GM08714 (cell line): ENCODE results near the gene ZFYVE28.

Source experiments
- H3K4me3 ChIP-seq: fragments of 200-500 bp; sonication (Bioruptor generic); 2 replicates; pipeline ENCODE4 v1.5.1; 2014; ENCODE audit warnings: mild to moderate bottlenecking, low read length, inconsistent platforms
- ZNF274 ChIP-seq: IDR thresholded peaks from 2 replicates; pipeline ENCODE4 v1.6.1; 2012; ENCODE audit warnings: mild to moderate bottlenecking, low read depth, low read length

The ZFYVE28 gene

DNA sequence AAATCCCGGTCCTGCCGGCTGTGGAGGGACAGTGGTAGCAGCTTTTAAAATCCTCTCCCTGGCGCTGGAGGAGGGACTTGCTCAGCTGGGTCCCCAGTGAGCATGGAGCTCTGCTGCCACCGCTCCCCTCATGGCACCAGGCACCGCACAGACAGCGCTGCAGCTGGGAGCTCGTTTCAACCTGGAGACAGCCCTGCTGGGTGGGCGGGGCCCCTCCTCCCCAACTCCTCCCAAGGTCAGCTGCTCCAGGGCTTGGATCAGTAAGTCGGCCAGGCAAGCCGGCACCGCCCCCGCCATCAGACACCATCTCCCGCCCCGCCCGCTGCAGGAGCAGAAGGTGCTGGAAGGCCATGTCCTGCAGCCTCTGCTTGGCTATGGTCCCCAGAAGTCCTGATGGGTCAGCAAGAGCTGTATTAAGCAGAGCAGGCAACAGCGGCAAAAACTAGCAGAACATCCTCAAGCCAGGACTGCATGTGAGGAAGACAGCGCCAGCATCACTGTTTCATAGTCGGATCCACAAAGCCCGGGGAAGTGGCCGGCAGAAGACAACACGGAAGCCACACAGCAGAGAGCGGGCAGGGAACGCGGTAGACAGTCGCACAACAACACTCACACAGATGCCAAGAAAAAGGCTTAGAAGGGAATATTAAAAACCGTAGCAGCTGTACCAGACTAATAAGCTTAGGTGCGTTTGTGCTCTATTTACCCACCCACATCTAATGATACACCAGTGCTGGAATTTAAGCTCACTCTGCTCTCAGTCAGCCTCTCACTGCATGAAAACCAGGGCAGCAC, 16.2 kb downstream of the ZFYVE28 start:
- no peak overlapping the region for H3K4me3 ChIP-seq
- no peak for TF ChIP-seq ZNF274

DNA sequence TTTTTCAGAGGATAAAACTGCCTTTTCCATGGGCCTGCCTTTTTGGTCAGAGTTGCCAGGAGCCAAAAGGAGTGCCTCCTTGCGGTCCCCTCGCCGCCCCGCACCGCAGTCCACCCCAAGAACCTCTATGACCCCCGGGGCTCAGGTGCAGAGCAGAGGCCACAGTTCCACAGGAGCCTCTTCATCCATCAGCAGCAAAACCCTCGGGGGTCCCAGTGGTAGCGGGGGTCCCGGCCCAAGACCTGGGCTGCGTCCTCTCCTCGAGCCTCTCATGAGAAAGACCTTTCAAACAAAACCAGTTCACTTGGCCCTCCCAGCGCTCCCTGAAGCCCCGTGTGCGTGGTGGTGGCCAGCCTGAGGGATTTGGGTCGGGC, 16.8 kb downstream of the ZFYVE28 start:
- no peak for TF ChIP-seq ZNF274
- no peak overlapping the region for H3K4me3 ChIP-seq

DNA sequence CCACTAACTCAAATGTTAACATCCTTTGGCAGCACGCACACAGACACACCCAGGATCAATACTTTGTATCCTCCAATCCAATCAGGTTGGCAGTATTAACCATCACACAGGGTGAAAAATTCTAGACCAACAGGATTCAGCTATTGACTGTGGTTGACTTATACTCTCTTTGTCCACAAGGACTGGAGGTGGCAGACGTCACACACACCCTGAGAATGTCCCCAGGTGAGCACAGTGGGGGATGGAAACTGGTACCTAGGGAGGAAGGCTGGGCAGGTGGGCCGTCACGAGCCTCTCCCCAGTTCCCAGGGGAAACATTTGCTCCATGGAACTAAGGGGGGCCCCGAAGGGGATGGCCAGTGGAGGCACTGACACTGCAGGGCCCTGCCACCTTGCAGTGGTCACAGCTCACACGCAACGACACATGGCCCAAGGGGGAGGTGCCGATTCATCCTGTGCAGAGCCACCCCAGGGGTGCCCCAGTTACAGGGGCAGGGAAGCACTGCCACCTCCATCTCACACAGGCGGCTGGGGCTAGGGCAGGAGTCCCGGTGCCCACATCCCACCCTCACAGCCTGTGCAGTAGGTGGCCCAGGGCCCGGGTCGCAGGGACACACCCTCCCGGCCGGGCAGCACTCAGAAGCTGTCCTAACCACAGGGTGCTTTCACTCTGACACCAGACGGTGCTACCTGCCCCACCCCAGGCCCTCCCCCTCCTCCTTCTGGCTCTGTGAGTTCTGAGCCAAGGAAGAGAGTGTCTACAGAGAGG, 17.4 kb downstream of the ZFYVE28 start:
- TF ChIP-seq ZNF274 = no peak
- no peak overlapping the region for H3K4me3 ChIP-seq

DNA sequence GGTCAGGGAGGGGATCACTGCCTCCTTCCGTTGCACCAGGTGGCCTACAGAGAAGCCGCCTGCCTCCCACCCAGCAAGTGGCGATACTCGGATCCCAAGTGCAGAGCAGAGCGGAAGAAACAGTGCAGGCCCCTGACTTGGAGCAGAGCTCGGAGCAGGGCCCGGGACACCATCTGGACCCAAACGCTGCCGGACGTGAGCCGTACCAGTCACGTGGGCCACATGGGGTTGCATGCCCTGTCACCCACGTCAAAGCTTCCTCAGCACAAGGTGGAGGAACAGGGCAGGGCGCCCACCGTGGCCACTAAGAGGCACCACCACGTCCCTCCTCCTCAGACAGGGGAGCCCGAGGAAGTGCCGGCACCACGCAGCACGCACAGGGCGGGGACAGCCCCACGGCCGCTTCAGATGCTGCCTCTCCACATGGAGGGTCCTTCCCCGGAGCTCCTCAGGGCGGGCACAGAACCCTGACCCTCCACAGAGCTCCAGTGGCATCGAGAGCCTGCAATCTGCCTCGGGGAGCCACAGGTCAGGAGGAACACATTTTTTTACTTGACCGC, 18.7 kb downstream of the ZFYVE28 start:
- TF ChIP-seq ZNF274 = no peak
- no peak overlapping the region for H3K4me3 ChIP-seq

DNA sequence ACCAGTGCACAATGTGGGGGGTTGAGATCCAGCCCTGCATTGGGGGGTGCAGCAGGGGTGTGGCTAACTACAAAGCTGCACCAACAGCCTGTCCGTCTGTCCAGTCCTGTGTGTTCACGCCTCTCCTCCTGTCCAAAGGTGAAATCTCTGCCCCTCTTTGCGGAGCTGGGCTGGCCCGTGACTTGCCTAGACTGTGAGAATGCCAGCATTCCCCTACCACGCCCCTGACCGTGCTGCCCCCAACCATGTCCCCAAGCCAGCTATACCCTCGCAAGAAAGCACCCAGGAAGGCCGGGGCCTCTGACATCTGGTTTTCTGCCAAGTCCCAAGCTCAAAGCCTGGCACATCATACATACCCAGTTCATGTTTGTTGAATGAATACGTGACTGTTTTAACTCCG, 19.2 kb downstream of the ZFYVE28 start:
- TF ChIP-seq ZNF274 = no peak
- no peak overlapping the region for H3K4me3 ChIP-seq

DNA sequence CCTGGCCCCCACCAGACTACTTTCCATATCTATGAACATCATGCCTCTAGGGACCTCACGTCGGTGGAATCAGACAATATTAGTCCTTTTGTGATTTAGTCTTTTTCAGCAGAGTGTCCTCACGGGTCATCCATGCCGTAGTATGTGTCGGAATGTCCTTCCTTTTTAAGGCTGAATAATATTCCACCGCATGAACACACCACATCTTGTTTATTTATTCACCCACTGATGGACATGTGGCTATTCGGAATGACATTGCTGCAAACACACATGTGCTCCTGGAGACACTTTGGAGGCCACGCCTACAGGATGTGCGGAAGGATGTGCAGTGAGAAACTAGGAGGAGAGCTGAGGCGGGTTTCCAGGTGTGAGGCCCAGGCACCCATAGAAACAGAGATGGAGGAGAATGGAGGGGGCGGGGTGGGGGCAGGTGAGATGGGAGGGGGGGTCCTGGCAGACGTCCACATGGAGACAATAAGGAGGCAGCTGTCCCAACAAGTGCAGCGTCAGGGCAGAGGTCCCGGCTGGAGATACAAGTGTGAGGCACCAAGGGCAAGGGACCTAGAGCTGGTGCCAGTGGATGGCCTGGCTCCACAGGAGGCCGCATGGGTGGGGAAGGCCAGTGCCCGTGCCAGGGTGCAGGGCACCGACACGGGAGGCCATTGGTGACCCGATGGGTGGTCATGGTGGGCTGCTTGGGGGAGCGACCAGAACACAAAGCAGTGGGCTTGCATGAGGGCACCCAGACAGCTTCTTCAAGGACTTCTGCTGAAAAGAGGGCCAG, 20.7 kb downstream of the ZFYVE28 start:
- no peak for TF ChIP-seq ZNF274
- H3K4me3 ChIP-seq = no peak overlapping the region

DNA sequence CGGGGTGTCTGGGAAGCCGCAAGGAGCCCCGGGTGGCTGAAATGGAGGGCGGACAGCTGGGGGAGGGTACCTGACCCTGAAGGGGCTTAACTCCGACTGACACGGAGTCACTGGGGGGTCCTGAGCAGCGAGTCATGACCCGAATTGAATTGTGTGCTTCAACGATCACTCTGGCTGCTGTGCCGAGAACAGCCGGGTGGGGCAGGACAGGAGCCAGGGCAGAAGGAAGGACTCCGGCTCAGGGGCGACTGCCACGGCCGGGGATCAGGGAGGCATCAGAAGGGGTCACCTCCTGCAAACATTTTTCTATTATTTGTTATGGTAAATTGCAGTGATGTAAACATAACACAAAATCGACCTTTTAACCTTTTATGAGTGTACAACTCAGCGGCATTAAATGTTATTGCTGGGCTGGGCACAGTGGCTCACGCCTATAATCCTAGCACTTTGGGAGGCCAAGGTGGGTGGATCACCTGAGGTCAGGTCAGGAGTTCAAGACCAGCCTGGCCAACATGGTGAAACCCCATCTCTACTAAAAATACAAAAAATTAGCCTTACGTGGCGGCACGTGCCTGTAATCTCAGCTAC, 21.6 kb downstream of the ZFYVE28 start:
- H3K4me3 ChIP-seq = no peak overlapping the region
- no peak for TF ChIP-seq ZNF274

DNA sequence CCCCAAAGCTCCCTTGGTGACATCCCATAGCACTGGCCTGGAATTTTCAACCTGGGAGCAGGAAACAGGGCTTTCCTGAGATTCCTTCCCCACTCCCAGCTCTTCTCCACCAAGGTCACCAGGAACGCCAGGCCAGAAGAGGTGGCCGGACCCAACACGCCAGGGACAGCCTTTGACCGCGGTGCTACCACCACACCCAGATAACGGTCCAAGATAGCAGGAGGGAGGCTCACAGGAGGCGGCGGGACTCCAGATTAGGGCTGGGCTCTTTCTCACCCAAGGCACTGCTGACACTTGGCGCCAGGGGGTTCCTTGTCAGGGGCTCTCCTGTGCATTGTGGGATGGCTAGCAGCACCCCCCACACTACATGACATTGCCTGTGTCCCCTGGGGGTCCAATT, 22.9 kb downstream of the ZFYVE28 start:
- TF ChIP-seq ZNF274 = no peak
- H3K4me3 ChIP-seq = no peak overlapping the region

DNA sequence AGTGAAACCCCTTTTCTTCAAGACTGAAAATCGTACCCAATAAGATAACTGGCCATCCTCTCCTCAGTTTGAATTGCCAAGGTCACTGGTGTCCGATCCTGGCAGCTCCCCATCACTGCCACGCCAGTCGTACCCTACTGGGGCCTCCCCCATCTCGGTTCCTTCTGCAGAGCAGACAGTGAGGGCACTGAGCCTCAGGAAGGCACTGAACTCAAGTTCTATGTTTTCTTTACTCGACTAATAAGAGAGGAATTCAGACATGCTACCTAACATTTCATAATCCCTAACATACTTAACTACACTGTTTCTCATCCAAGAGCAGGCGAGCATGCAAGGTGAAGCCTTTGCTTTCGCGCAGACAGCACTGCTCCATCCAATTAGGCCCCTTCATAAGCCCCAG, 23.4 kb downstream of the ZFYVE28 start:
- no peak overlapping the region for H3K4me3 ChIP-seq
- no peak for TF ChIP-seq ZNF274

DNA sequence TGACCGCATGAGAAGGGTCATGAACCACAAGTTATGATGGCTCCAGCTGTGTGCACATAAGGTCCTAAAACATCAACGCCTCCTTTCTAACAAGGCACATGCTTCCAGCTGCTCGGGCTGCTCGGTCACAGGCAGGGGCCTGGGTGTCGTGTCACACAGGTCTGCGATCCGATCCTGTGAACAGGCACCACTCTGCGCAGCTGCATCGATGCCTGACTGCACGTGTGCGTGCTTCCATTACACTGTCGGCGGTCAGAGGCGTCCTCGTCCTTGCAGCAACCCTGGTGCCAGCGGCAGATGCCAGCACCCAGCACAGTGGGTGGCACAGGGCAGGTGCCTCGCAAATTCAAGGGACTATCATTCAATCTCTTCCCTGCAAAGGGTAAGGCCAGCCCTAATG, 23.9 kb downstream of the ZFYVE28 start:
- no peak overlapping the region for H3K4me3 ChIP-seq
- no peak for TF ChIP-seq ZNF274

DNA sequence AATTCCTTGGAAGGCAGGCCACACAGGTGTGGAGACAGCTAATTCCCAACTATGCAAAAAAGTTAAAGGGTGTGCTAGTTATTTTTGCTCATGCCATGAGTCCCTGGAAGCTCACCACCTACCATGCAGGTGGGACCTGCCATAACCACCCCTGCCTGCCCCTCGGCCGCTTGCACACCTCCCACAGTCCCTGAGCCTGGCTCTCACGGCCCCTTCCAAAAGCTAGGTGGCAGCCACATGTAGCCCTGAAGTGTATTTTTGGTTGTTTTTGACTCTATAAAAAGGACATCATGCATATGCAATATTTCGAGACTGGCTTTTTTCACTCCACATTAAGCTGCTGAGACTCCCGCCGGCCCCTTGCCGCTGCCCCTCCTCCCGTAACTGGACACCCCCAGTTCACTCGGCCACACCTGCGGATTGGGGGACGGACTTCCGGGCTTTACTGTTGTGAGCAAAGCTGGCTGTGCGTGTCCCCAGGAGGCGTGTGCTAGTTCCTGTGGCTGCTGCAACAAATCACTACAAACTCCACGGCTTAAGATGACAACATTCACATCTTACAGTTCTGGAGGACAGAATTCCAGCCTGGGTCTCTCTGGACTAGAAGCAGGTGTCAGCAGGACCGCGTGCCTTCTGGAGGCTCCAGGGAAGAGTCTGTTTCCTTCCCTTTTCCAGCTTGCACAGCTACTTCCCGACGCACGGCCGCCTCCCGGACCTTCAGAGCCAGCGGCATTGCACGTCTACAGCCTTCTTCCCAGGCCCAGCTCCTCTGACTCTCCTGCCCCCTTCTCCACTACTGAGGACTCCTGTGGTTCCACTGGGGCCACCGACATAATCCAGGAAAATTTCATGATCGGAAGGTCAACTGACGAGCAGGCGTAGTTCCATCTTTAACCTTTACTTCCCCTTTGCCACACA, 24.8 kb downstream of the ZFYVE28 start:
- H3K4me3 ChIP-seq = peak overlapping the region; percentile 11; the same call in 1 of the 2 replicates
- TF ChIP-seq ZNF274 = no peak

DNA sequence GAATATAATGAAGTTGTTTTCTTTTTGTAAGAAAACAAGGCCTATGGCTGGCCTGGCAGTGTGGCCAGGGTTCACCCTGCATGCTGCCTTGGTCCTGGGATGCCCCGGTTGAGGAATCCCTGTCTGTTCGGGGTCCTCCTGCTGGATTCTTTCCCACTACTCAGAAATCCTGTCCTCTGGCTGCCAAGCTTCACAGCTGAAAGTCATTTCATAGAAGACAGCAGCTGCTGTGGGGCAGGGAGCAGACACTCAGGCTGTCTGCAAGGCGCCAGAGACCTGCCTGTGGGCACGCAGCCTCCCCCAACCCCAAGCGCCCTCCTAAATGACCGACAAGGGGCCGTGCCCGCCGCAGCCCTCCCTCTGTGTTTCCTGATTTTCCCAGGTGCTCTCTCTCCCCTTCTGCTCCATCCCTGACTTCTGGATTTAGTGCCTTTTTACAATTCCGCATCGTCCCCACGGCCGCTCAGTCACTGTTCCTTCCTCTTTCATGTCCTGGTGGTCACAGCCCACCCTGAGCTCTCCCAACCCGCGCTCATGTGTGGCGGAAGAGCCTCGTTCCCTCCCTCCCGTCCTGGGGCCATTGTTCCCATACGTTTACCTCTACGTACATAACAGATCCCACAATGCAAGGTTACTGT, 27.5 kb downstream of the ZFYVE28 start:
- H3K4me3 ChIP-seq = no peak overlapping the region
- TF ChIP-seq ZNF274 = no peak

DNA sequence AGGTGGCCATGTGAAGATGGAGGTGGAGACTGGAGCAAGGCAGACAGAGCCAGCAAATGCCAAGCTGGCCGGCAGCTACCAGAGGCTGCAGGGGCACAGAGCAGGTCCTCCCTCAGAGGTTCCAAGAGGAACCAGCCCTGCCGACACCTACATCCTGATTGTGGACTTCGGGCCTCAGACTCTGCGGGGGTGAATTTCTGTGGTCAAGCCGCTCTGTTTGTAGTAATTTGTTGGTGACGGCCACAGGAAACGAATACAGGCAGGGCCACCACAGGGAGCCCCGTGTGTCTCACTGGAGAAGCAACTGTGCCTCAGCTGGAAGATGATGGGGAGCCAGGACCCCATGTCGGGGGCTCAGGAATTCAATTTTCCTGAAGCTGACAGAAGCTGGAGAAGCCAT, 28.3 kb downstream of the ZFYVE28 start:
- TF ChIP-seq ZNF274 = no peak

DNA sequence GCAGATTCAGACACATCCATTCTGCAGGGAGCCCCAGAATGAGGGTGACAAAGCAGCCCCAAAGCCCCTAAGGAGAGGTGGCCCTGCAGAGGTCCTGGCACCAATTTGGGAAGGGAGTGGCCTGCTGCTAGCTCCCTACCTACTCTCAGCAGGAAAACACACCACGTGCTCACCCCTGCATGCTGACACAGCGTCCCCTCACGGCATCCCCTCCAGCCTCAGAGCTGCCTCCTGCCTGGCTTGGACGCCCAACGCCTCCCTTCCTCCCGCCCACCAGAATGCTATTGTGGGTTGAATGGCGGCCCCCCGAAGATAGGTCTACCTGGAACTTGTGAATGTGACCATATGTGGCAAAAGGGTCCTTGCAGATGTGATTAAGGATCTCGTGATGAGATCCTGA, 28.8 kb downstream of the ZFYVE28 start:
- no peak overlapping the region for H3K4me3 ChIP-seq
- TF ChIP-seq ZNF274 = no peak

More for the DNA sequence above, 28.3 kb downstream of the ZFYVE28 start:
- H3K4me3 ChIP-seq = no peak overlapping the region
